ENCODE measurements around the gene SSMEM1. TPM values are rescaled to one million over a fixed set of nuclear protein-coding genes. Genes with fewer than 3 reads are reported as not detected.
"Not testable (repeated sequence)": the region's sequence is repeated elsewhere in the genome, so short reads cannot be mapped to it uniquely, and the experiment has no call there.

Gene SSMEM1
- total and polyA plus RNA-seq, 8 donors, result 0.18 TPM; not detected in 7

GRCh38 chr7:130234078-130234477, 26.4 kb downstream of the SSMEM1 start:
- no peak for TF ChIP-seq CTCF (IDR thresholded peaks at IDR 0.05)
- Histone ChIP-seq H3K36me3 (no peaks in the 10 kb centered on the region), H3K4me3 (no peak overlapping the region), H3K27ac (no peak overlapping the region), H3K9me3 (no peaks in the 10 kb centered on the region), H3K27me3 (no peaks in the 10 kb centered on the region), H3K4me1 (no peaks in the 10 kb centered on the region)
- ATAC-seq, result no peak
- DNase-seq, result no peak
- intact Hi-C loops (cut with DNase I), result no loop called here

GRCh38 chr7:130236361-130236760, 28.7 kb downstream of the SSMEM1 start:
- H3K4me3 ChIP-seq; H3K9me3 ChIP-seq; H3K36me3 ChIP-seq; intact Hi-C loops (cut with DNase I); ATAC-seq; H3K4me1 ChIP-seq; H3K27ac ChIP-seq; H3K27me3 ChIP-seq; DNase-seq: not testable (repeated sequence)

- ATAC-seq, result no peak
- intact Hi-C loops (cut with DNase I), result no loop called here
- no peak for TF ChIP-seq CTCF (IDR thresholded peaks at IDR 0.05)
- Histone ChIP-seq H3K4me3 (no peak overlapping the region), H3K27ac (no peak overlapping the region), H3K36me3 (no peaks in the 10 kb centered on the region), H3K4me1 (no peaks in the 10 kb centered on the region), H3K9me3 (no peaks in the 10 kb centered on the region), H3K27me3 (no peaks in the 10 kb centered on the region)
- DNase-seq, result no peak
Observed at GRCh38 chr7:130240240-130240639, 32.6 kb downstream of the SSMEM1 start.

GRCh38 chr7:130242198-130243014, 34.7 kb downstream of the SSMEM1 start:
- Histone ChIP-seq H3K27ac (no peak overlapping the region), H3K27me3 (no peaks in the 10 kb centered on the region), H3K4me3 (no peak overlapping the region), H3K36me3 (no peaks in the 10 kb centered on the region), H3K4me1 (no peaks in the 10 kb centered on the region), H3K9me3 (no peaks in the 10 kb centered on the region)
- intact Hi-C loops (cut with DNase I), result no loop called here
- TF ChIP-seq CTCF (IDR thresholded peaks at IDR 0.05), result peak; percentile 64 to 65
- ATAC-seq (peak; percentile 92), DNase-seq (peak in 2 of 4 donors; percentile 13 to 35)

GRCh38 chr7:130243486-130243885, 35.8 kb downstream of the SSMEM1 start:
- H3K4me1 ChIP-seq; H3K27ac ChIP-seq; H3K27me3 ChIP-seq; H3K9me3 ChIP-seq; ATAC-seq; H3K36me3 ChIP-seq; H3K4me3 ChIP-seq; intact Hi-C loops (cut with DNase I): not testable (repeated sequence)
- DNase-seq, result peak in 2 of 4 donors; percentile 14 to 42

GRCh38 chr7:130246491-130246890, 38.8 kb downstream of the SSMEM1 start:
- ATAC-seq; H3K9me3 ChIP-seq; H3K36me3 ChIP-seq; H3K4me3 ChIP-seq; H3K27ac ChIP-seq; DNase-seq; intact Hi-C loops (cut with DNase I); H3K4me1 ChIP-seq; H3K27me3 ChIP-seq: not testable (repeated sequence)

GRCh38 chr7:130248842-130249241, 41.2 kb downstream of the SSMEM1 start:
- H3K27me3 ChIP-seq; H3K4me3 ChIP-seq; intact Hi-C loops (cut with DNase I); DNase-seq; H3K27ac ChIP-seq; H3K9me3 ChIP-seq; H3K36me3 ChIP-seq; ATAC-seq; H3K4me1 ChIP-seq: not testable (repeated sequence)

GRCh38 chr7:130249626-130250025, 42.0 kb downstream of the SSMEM1 start:
- H3K36me3 ChIP-seq; H3K4me1 ChIP-seq; H3K27ac ChIP-seq; H3K9me3 ChIP-seq; DNase-seq; ATAC-seq; H3K4me3 ChIP-seq; H3K27me3 ChIP-seq; intact Hi-C loops (cut with DNase I): not testable (repeated sequence)

Measured in left lung (tissue), 10 donors.